ENCODE data around the gene CAMTA2. TPM values are rescaled to one million over a fixed set of nuclear protein-coding genes. Genes with fewer than 3 reads are reported as not detected.
A peak's percentile ranks its signal among the peaks of the same experiment; 100 is the strongest.

Gene CAMTA2
- total and polyA plus RNA-seq, 9 of the 15 experiments (the other 6 are each of a cell fraction or from before 2014, with no cell fraction given), result 0.24 to 25.1 (median 6.3) TPM

- TF ChIP-seq, protein P1, sequence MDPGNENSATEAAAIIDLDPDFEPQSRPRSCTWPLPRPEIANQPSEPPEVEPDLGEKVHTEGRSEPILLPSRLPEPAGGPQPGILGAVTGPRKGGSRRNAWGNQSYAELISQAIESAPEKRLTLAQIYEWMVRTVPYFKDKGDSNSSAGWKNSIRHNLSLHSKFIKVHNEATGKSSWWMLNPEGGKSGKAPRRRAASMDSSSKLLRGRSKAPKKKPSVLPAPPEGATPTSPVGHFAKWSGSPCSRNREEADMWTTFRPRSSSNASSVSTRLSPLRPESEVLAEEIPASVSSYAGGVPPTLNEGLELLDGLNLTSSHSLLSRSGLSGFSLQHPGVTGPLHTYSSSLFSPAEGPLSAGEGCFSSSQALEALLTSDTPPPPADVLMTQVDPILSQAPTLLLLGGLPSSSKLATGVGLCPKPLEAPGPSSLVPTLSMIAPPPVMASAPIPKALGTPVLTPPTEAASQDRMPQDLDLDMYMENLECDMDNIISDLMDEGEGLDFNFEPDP (CRISPR knock-in tag; IDR thresholded peaks at IDR 0.05), result no peak
- TF ChIP-seq ZNF217 (CRISPR knock-in tag; IDR thresholded peaks at IDR 0.05) (no peak), FOXM1 (IDR thresholded peaks at IDR 0.05; ENCODE audit: low read depth) (no peak), FOXM1 (CRISPR knock-in tag; IDR thresholded peaks at IDR 0.05; ENCODE audit: low read depth) (0 out of 2 replicates have a peak, but pooled peaks have one; percentile 38), EGR1 (conservative IDR thresholded peaks at IDR 0.05) (no peak), CBX5 (IDR thresholded peaks at IDR 0.05; ENCODE audit: borderline replicate concordance, low read depth) (no peak), ZNF764 (CRISPR knock-in tag; IDR thresholded peaks at IDR 0.05; ENCODE audit: low read depth) (no peak)
Measured at GRCh38 chr17:4950075-4950745, 37.3 kb downstream of the CAMTA2 start (continued).

GRCh38 chr17:4949321-4950074 is 38.0 kb downstream of the CAMTA2 start:
- Histone ChIP-seq H3K36me3 (ENCODE audit: control insufficient read depth, insufficient read depth, low read length) (peaks cover 34% of the 10 kb centered on the region), H3K27ac (ENCODE audit: extremely low read depth, low read depth, low read length) (peak overlapping the region; percentile 98), H3K4me2 (ENCODE audit: insufficient read depth, low read length) (peak overlapping the region; percentile 93), H3K4me3 (peak overlapping the region; percentile 97), H3K9me3 (replicated peaks; ENCODE audit: control insufficient read depth, insufficient read depth, low read depth, low read length) (no peaks in the 10 kb centered on the region), H3K9ac (ENCODE audit: insufficient read depth in 1 of 2, low read depth in 2 of 2, low read length in 2 of 2) (peak overlapping the region; percentile 89 to 90), H4K20me1 (replicated peaks; ENCODE audit: control insufficient read depth, insufficient read depth, low read length) (peaks cover 22% of the 10 kb centered on the region), H3K4me1 (replicated peaks in 1 of 2; ENCODE audit: control insufficient read depth in 2 of 2, insufficient read depth in 2 of 2, low read length in 2 of 2) (peaks cover 32 to 55% of the 10 kb centered on the region in 2 experiments), H3K9me1 (ENCODE audit: control insufficient read depth, insufficient read depth, low read length) (no peaks in the 10 kb centered on the region), H2AFZ (ENCODE audit: low read depth, low read length) (peak overlapping the region; percentile 55; the same call in 1 of the 2 replicates), H3K27me3 (ENCODE audit: control insufficient read depth in 2 of 2, insufficient read depth in 2 of 2, low read length in 2 of 2) (no peaks in the 10 kb centered on the region), H3K79me2 (ENCODE audit: control insufficient read depth, insufficient read depth, low read length) (peaks cover 58% of the 10 kb centered on the region)
- 0% methylated on average over 7 of the region's 75 CpGs for WGBS (ENCODE audit: insufficient coverage, low coverage, missing lambda C conversion rate)
- ChIA-PET POLR2A (interaction anchor here (0.6 to 4.7 kb wide), 6 partner anchors 9 to 699 kb away, joined by 3 to 38 read pairs (median 3); partner anchors contain the start of genes CAMTA2, RNF167, SLC25A11 and SPAG7), CTCF (ENCODE audit: low intra/inter-chr PET ratio) (no interaction called here)
- DNase-seq (ENCODE audit: extremely low read depth in 1 of 4, low spot score in 3 of 4), result peak; percentile 28 to 84 (median 84)
- peak; percentile 28 for ATAC-seq
- intact Hi-C loops (cut with micrococcal nuclease) (no loop called here), in situ Hi-C loops (cut with MboI) (no loop called here)
- no TSS peak for BruUV-seq (replicated peaks)
- FAIRE-seq, result no peak
- TF ChIP-seq ETV5 (CRISPR knock-in tag; IDR thresholded peaks at IDR 0.05; ENCODE audit: low read depth) (peak; percentile 37), NCOA6 (IDR thresholded peaks at IDR 0.05) (peak; percentile 89), HCFC1 (IDR thresholded peaks at IDR 0.05; ENCODE audit: low read depth, low read length) (0 out of 2 replicates have a peak, but pooled peaks have one; percentile 3), HMBOX1 (IDR thresholded peaks at IDR 0.05) (no peak), L3MBTL2 (IDR thresholded peaks at IDR 0.05) (peak; percentile 88)
- TF ChIP-seq, protein P1 (CRISPR knock-in tag; IDR thresholded peaks at IDR 0.05), result no peak
- TF ChIP-seq, protein P2, sequence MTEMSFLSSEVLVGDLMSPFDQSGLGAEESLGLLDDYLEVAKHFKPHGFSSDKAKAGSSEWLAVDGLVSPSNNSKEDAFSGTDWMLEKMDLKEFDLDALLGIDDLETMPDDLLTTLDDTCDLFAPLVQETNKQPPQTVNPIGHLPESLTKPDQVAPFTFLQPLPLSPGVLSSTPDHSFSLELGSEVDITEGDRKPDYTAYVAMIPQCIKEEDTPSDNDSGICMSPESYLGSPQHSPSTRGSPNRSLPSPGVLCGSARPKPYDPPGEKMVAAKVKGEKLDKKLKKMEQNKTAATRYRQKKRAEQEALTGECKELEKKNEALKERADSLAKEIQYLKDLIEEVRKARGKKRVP (CRISPR knock-in tag; IDR thresholded peaks at IDR 0.05), result 0 out of 2 replicates have a peak, but pooled peaks have one; percentile 23
